Astrocyte of the cerebellum (primary cell): ENCODE measurements around the gene CMTR2.

Source experiments
- DNase-seq: peaks from one replicate; pipeline ENCODE4 v3.0.0-alpha.2; 2011; ENCODE audit warnings: low read depth
- H3K4me3 ChIP-seq: 2 replicates; pipeline ENCODE4 v1.5.1; 2011; ENCODE audit warnings: mild to moderate bottlenecking, low read depth, low read length, moderate library complexity
- in situ Hi-C: cut with HindIII; loops from 2 replicates; pipeline ENCODE4 v1.10.0; 2017; ENCODE audit warnings: low sequenced_read_pairs
- TF ChIP-seq, protein P1 (sequence below): IDR thresholded peaks from 2 replicates; pipeline ENCODE4 v1.5.1; 2012; ENCODE audit warnings: low read length, low read depth, moderate library complexity, mild to moderate bottlenecking; ENCODE audit errors: missing control alignments

CMTR2 gene

GRCh38 chr16:71254832-71255525, 34.2 kb downstream of the CMTR2 start:
- no peak overlapping the region for H3K4me3 ChIP-seq
- no peak for DNase-seq
- in situ Hi-C loops = no loop called here
- TF ChIP-seq, protein P1, sequence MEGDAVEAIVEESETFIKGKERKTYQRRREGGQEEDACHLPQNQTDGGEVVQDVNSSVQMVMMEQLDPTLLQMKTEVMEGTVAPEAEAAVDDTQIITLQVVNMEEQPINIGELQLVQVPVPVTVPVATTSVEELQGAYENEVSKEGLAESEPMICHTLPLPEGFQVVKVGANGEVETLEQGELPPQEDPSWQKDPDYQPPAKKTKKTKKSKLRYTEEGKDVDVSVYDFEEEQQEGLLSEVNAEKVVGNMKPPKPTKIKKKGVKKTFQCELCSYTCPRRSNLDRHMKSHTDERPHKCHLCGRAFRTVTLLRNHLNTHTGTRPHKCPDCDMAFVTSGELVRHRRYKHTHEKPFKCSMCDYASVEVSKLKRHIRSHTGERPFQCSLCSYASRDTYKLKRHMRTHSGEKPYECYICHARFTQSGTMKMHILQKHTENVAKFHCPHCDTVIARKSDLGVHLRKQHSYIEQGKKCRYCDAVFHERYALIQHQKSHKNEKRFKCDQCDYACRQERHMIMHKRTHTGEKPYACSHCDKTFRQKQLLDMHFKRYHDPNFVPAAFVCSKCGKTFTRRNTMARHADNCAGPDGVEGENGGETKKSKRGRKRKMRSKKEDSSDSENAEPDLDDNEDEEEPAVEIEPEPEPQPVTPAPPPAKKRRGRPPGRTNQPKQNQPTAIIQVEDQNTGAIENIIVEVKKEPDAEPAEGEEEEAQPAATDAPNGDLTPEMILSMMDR = no peak

DNA sequence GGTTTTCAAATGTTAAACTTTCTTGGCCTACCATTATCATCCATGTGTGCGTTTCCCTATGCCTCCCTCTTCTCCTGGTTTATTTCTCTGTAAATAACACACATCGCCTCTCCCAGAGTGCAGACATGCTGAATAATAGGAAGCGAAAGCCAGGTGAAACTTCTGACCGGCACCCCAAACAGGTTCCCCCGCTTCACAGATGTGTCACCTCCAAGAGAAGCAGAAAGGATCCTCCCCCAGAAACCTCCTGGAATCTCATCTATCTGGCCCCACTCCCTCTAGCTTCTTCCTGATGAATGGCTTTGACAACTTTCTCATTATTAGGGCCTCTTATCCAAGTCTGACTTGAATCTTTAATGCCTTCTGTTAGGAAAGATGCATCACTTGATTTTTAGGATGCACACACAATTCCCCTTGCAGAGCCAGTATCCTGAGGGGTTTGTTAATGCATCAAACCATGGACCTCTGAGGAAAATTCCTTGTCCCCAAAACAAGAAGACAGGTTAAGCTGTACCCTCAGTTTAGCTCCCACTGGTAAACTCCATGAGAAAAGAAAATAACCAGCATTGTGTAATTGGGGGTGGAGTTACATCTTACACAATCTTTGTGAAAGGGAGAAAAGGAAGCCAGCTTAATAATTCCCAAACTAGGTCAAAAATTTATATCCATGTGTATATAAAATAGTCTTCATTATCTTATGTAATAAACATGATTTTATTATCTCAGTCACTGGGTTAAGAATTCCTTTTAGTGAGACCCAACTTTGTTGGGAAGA, 38.6 kb downstream of the CMTR2 start:
- H3K4me3 ChIP-seq = no peak overlapping the region
- in situ Hi-C loops = no loop called here
- TF ChIP-seq, protein P1 = no peak
- no peak for DNase-seq

- TF ChIP-seq, protein P1 = no peak
- DNase-seq = no peak
- in situ Hi-C loops = no loop called here
- H3K4me3 ChIP-seq = no peak overlapping the region
Measured at GRCh38 chr16:71249399-71249798, 39.8 kb downstream of the CMTR2 start.

DNA sequence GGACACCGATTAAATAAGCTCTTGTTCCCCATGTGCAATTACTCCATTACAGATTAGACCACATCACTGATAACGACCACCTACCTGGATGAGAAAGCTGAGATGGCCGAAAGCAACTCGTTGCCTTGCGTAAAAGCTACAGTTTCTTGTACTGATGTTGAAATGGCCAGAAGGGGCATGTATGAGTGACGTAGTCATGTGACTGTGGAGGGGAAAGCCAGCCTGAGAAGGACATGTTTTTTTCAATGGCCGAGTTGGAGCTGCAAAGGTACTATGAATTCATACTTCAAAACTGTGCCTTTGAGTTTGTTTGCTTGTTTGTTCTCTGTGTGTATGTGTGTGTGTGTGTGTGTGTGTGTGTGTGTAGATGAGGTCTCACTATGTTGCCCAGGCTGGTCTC, 41.7 kb downstream of the CMTR2 start:
- H3K4me3 ChIP-seq = no peak overlapping the region
- DNase-seq = no peak
- TF ChIP-seq, protein P1 = no peak
- in situ Hi-C loops = no loop called here

- no peak overlapping the region for H3K4me3 ChIP-seq
- DNase-seq = no peak
- TF ChIP-seq, protein P1 = no peak
- in situ Hi-C loops = no loop called here
Measured at GRCh38 chr16:71246309-71246708, 42.9 kb downstream of the CMTR2 start.

DNA sequence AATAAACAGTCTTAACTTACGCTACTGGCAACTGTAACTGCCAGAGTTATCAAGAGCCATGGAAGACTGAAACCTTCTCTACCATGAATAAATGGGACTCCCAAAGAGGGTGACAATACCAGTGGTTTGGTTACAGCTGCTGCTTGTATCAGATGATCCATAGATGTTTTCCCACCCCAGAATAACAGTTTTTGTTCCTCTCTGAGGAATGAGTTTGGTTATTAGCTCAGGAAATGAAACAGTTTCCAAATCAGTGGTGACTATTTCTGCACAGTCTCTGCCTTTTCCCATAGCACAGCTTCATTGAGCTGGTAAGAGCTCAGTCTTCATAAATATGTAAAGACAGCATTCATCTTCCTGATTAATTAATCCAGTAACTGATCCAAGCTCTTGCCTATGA, 44.7 kb downstream of the CMTR2 start:
- in situ Hi-C loops = no loop called here
- TF ChIP-seq, protein P1 = no peak

More for the DNA sequence above, 44.7 kb downstream of the CMTR2 start:
- no peak overlapping the region for H3K4me3 ChIP-seq
- no peak for DNase-seq
